Measurements from ENCODE around the gene P2RX1. TPM values are rescaled to one million over a fixed set of nuclear protein-coding genes. Genes with fewer than 3 reads are reported as not detected.

Gene P2RX1
- polyA plus RNA-seq, 2 of the 4 experiments (the other 2 are of a cell fraction), result 0.05 to 0.13 TPM

- no peaks in the 10 kb centered on the region for H3K9me3 ChIP-seq
- H3K4me3 ChIP-seq, result no peak overlapping the region
- ChIA-PET POLR2A (no interaction called here), CTCF (interaction anchor here (1.1 to 13.0 kb wide), 7 partner anchors 7 to 154 kb away, joined by 3 to 256 read pairs (median 6); partner anchors contain the start of gene CAMKK1)
- FAIRE-seq (no peak), DNase-seq (ENCODE audit: low read depth in 1 of 2, low spot score in 1 of 2) (no peak), ATAC-seq (no peak)
- peaks cover 17% of the 10 kb centered on the region; the same call in 2 of the 3 replicates for H3K4me1 ChIP-seq
- 0 out of 6 replicates have a peak overlapping the region, but pooled peaks of 1 of the 2 experiments have one; percentile 5 for H3K27ac ChIP-seq
- TF ChIP-seq NFE2L2 (conservative IDR thresholded peaks at IDR 0.05; ENCODE audit: low read length) (no peak), RARB (CRISPR knock-in tag; IDR thresholded peaks at IDR 0.05) (no peak), CTCF (IDR thresholded peaks at IDR 0.05) (no peak), REST (IDR thresholded peaks at IDR 0.05) (no peak), KDM1A (IDR thresholded peaks at IDR 0.05; ENCODE audit: low read depth) (no peak), RNF2 (IDR thresholded peaks at IDR 0.05; ENCODE audit: borderline replicate concordance, low read depth) (no peak), EHF (CRISPR knock-in tag; IDR thresholded peaks at IDR 0.05) (no peak), ZNF302 (CRISPR knock-in tag; IDR thresholded peaks at IDR 0.05) (no peak), POLR2AphosphoS2 (conservative IDR thresholded peaks at IDR 0.05; ENCODE audit: low read length) (no peak), KDM5A (IDR thresholded peaks at IDR 0.05) (no peak)
- 92% methylated on average over 16 of the region's 16 CpGs for WGBS (ENCODE audit: missing lambda C conversion rate)
- no peak overlapping the region for H3K4me2 ChIP-seq
These were observed 4.7 kb upstream of the P2RX1 start for GRCh38 chr17:3921006-3921405.

GRCh38 chr17:3919123-3919624, 2.9 kb upstream of the P2RX1 start:
- H3K4me1 ChIP-seq, result peaks cover 18% of the 10 kb centered on the region; the same call in 2 of the 3 replicates
- DNase-seq (ENCODE audit: low read depth in 1 of 2, low spot score in 1 of 2), result no peak
- no peak overlapping the region for H3K4me2 ChIP-seq
- FAIRE-seq, result no peak
- no peak overlapping the region for H3K4me3 ChIP-seq
- TF ChIP-seq RAD21 (conservative IDR thresholded peaks at IDR 0.05 in 1 of 2, IDR thresholded peaks at IDR 0.05 in 1 of 2) (no peak), MYC (IDR thresholded peaks at IDR 0.05; ENCODE audit: borderline replicate concordance, low read length) (no peak), CTCF (IDR thresholded peaks at IDR 0.05) (no peak), ZC3H11A (IDR thresholded peaks at IDR 0.05) (no peak), GATA3 (IDR thresholded peaks at IDR 0.05; ENCODE audit: borderline replicate concordance) (no peak), TP53 (CRISPR knock-in tag; IDR thresholded peaks at IDR 0.05) (no peak), RFX5 (IDR thresholded peaks at IDR 0.05) (no peak), CEBPB (IDR thresholded peaks at IDR 0.05) (no peak), ESRRA (IDR thresholded peaks at IDR 0.05; ENCODE audit: borderline replicate concordance, low read length) (no peak), EP300 (IDR thresholded peaks at IDR 0.05) (no peak), RARB (CRISPR knock-in tag; IDR thresholded peaks at IDR 0.05) (no peak), HES2 (IDR thresholded peaks at IDR 0.05) (no peak)
- 89% methylated on average over 22 of the region's 22 CpGs for WGBS (ENCODE audit: missing lambda C conversion rate)
- CTCF ChIA-PET, result interaction anchor here (0.8 to 13.0 kb wide), 4 partner anchors 19 to 85 kb away, joined by 3 to 256 read pairs (median 85); partner anchors contain the start of gene CAMKK1
- no peak; a peak in 1 of 6 replicates for ATAC-seq
- H3K9me3 ChIP-seq, result no peaks in the 10 kb centered on the region
- POLR2A ChIA-PET, result no interaction called here
- peak overlapping the region in 1 of 2 experiments; percentile 11; a peak in 1 of 6 replicates for H3K27ac ChIP-seq
